Right lobe of liver (tissue), 6 donors: ENCODE data around the gene PLA2R1. TPM values are rescaled to one million over a fixed set of nuclear protein-coding genes. Genes with fewer than 3 reads are reported as not detected.

Experiments
- ATAC-seq, 4 donors: fragments of 200-7000 bp; cut with Tn5 transposase; one replicate each; pipeline ENCODE4 v1.9.1; 2020; ENCODE audit warnings: mild to moderate bottlenecking in 4 of 4, moderate library complexity in 4 of 4
- DNase-seq, 3 donors: peaks; one replicate each; pipeline ENCODE4 v3.0.0-alpha.2; 2020
- H3K27ac ChIP-seq, 3 donors: fragments of 200-600 bp; one replicate each; pipeline ENCODE4 v1.8.0; 2022
- H3K27me3 ChIP-seq, 2 donors: fragments of 200-600 bp; one replicate each; pipeline ENCODE4 v1.8.0; 2022
- H3K36me3 ChIP-seq, 4 donors: fragments of 200-600 bp; sonication (generic) in 1 of 4; one replicate each; pipeline versions ENCODE4 v1.5.1 to v1.8.0; 2017 to 2022; ENCODE audit warnings: control low read depth in 1 of 4
- H3K4me1 ChIP-seq, 4 donors: fragments of 200-600 bp; sonication (generic) in 1 of 4; one replicate each; pipeline versions ENCODE4 v1.5.1 to v1.8.0; 2017 to 2022; ENCODE audit warnings: control low read depth in 1 of 4
- H3K4me3 ChIP-seq, 3 donors: fragments of 200-600 bp; one replicate each; pipeline ENCODE4 v1.8.0; 2022
- H3K9me3 ChIP-seq, 4 donors: fragments of 200-600 bp; sonication (generic) in 1 of 4; one replicate each; pipeline versions ENCODE4 v1.5.1 to v1.8.0; 2017 to 2022; ENCODE audit warnings: control low read depth in 1 of 4
- CTCF ChIP-seq, 4 donors: fragments of 200-600 bp in 3 of 4; fragments of 450-650 bp in 1 of 4; IDR thresholded peaks; one replicate each; pipeline versions ENCODE4 v1.5.1 to v1.8.0; 2016 to 2022; ENCODE audit warnings: antibody characterized with exemption in 4 of 4, mild to moderate bottlenecking in 2 of 4
- POLR2A ChIP-seq: fragments of 450-650 bp; IDR thresholded peaks from one replicate; pipeline ENCODE4 v1.6.1; 2017; ENCODE audit warnings: antibody characterized with exemption, mild to moderate bottlenecking
- WGBS: methylation state at CpG from one replicate; pipeline ENCODE4 v1.1.6; 2018; ENCODE audit warnings: low coverage, low lambda C conversion rate; ENCODE audit not compliant: insufficient coverage; ENCODE audit errors: missing lambda C conversion rate; 5-methylcytosine and 5-hydroxymethylcytosine counted together
- intact Hi-C, 2 donors: fragments of 100-400 bp; cut with DNase I; formaldehyde crosslinking; loops; one replicate each; pipeline versions ENCODE4 v1.11.2 to v1.14.1; 2022
- total RNA-seq, 6 experiments: library from RNA; depleted of rRNA in 2 of 6; stranded (reverse); fragments of >200 nt in 2 of 6; fragmentation: NEBNext Ultra II Directional in 3 of 6; extraction: Animal tissue kit (Norgen Biotek cat#: 25700) in 3 of 6; gene quantifications; one replicate each; pipeline versions ENCODE4 v1.1.0 to v1.2.4, GENCODE V29; 2016 to 2023
- donor health status: DM: no; HTN: yes; CAD: no.
- donor health status: DM: no; HTN: no; CAD: no.
- donor health status: DM: no; HTN: no; CAD: no.
- donor health status: DM: no; HTN: yes; CAD: no.
- donor health status: DM: no; HTN: yes; CAD: no.

The PLA2R1 gene
- total RNA-seq, 6 experiments from 2014 or later: 0.70 to 1.6 (median 0.97) TPM

- Histone ChIP-seq H3K4me1 (no peaks in the 10 kb centered on the region), H3K36me3 (no peaks in the 10 kb centered on the region), H3K4me3 (no peak overlapping the region), H3K27ac (no peak overlapping the region), H3K27me3 (no peaks in the 10 kb centered on the region), H3K9me3 (no peaks in the 10 kb centered on the region)
- intact Hi-C loops: no loop called here
- ATAC-seq (peak in 1 of 4 donors; percentile 28), DNase-seq (no peak)
- peak; percentile 19 to 33 (median 22) for TF ChIP-seq CTCF (IDR thresholded peaks at IDR 0.05)
- no peak for TF ChIP-seq POLR2A
Measured at GRCh38 chr2:159939946-159940345, 122.5 kb downstream of the PLA2R1 start.

- 100% methylated on average over 2 of the region's 3 CpGs for WGBS
Measured at GRCh38 chr2:159938395-159938794, 124.0 kb downstream of the PLA2R1 start.

GRCh38 chr2:159936471-159936870 lies 125.9 kb downstream of the PLA2R1 start:
- DNase-seq (no peak), ATAC-seq (no peak)
- Histone ChIP-seq H3K9me3 (no peaks in the 10 kb centered on the region), H3K4me1 (no peaks in the 10 kb centered on the region), H3K27ac (no peak overlapping the region), H3K27me3 (no peaks in the 10 kb centered on the region), H3K36me3 (no peaks in the 10 kb centered on the region), H3K4me3 (no peak overlapping the region)
- intact Hi-C loops: no loop called here
- TF ChIP-seq POLR2A (no peak), CTCF (IDR thresholded peaks at IDR 0.05) (no peak)
- 90% methylated on average over 2 of the region's 4 CpGs for WGBS

More at GRCh38 chr2:159938395-159938794, 124.0 kb downstream of the PLA2R1 start:
- DNase-seq: no peak
- Histone ChIP-seq H3K27ac (no peak overlapping the region), H3K27me3 (no peaks in the 10 kb centered on the region), H3K9me3 (no peaks in the 10 kb centered on the region), H3K4me3 (no peak overlapping the region), H3K4me1 (no peaks in the 10 kb centered on the region), H3K36me3 (no peaks in the 10 kb centered on the region)
- intact Hi-C loops: no loop called here
- TF ChIP-seq POLR2A (no peak), CTCF (IDR thresholded peaks at IDR 0.05) (no peak)
- no peak for ATAC-seq

GRCh38 chr2:159933727-159934049 lies 128.7 kb downstream of the PLA2R1 start:
- TF ChIP-seq CTCF (IDR thresholded peaks at IDR 0.05) (no peak), POLR2A (no peak)
- Histone ChIP-seq H3K36me3 (no peaks in the 10 kb centered on the region), H3K27me3 (no peaks in the 10 kb centered on the region), H3K27ac (no peak overlapping the region), H3K9me3 (no peaks in the 10 kb centered on the region), H3K4me3 (no peak overlapping the region), H3K4me1 (no peaks in the 10 kb centered on the region)
- ATAC-seq: peak in 2 of 4 donors; percentile 31 to 34
- no peak for DNase-seq
- intact Hi-C loops: no loop called here
- 35% methylated on average over 2 of the region's 2 CpGs for WGBS

GRCh38 chr2:159933040-159933726 lies 129.2 kb downstream of the PLA2R1 start:
- no peak overlapping the region for H3K27ac ChIP-seq
- intact Hi-C loops: no loop called here
- no peaks in the 10 kb centered on the region for H3K4me1 ChIP-seq
- H3K9me3 ChIP-seq: no peaks in the 10 kb centered on the region
- no peaks in the 10 kb centered on the region for H3K36me3 ChIP-seq
- WGBS: 52% methylated on average over 2 of the region's 2 CpGs
- no peaks in the 10 kb centered on the region for H3K27me3 ChIP-seq
- H3K4me3 ChIP-seq: no peak overlapping the region
- ATAC-seq: no peak
- DNase-seq: no peak
- TF ChIP-seq CTCF (IDR thresholded peaks at IDR 0.05): no peak
- no peak for TF ChIP-seq POLR2A
